ENCODE data around the gene IL16.

The IL16 gene

GRCh38 chr15:81209635-81210034 is 13.0 kb downstream of the IL16 start:
- no peak for DNase-seq

GRCh38 chr15:81211376-81211775 is 14.7 kb downstream of the IL16 start:
- no peak for DNase-seq

- DNase-seq, result no peak
These were observed 17.3 kb downstream of the IL16 start for GRCh38 chr15:81213982-81214381.

- DNase-seq, result no peak
These were observed 18.9 kb downstream of the IL16 start for GRCh38 chr15:81215531-81215930.

GRCh38 chr15:81215983-81216382 is 19.3 kb downstream of the IL16 start:
- no peak for DNase-seq

- no peak for DNase-seq
These were observed 19.7 kb downstream of the IL16 start for GRCh38 chr15:81216422-81216821.

- DNase-seq, result no peak
These were observed 24.8 kb downstream of the IL16 start for GRCh38 chr15:81221449-81221848.

- no peak for DNase-seq
These were observed 25.3 kb downstream of the IL16 start for GRCh38 chr15:81222007-81222406.

GRCh38 chr15:81223346-81223971 is 26.8 kb downstream of the IL16 start:
- no peak for DNase-seq

GRCh38 chr15:81224232-81224631 is 27.6 kb downstream of the IL16 start:
- DNase-seq, result no peak

GRCh38 chr15:81225161-81225671 is 28.5 kb downstream of the IL16 start:
- no peak for DNase-seq

GRCh38 chr15:81227716-81228115 is 31.0 kb downstream of the IL16 start:
- DNase-seq, result no peak

- DNase-seq, result no peak
These were observed 32.9 kb downstream of the IL16 start for GRCh38 chr15:81229586-81229985.

- DNase-seq, result no peak
These were observed 38.8 kb downstream of the IL16 start for GRCh38 chr15:81235276-81236123.

GRCh38 chr15:81239190-81239589 is 42.5 kb downstream of the IL16 start:
- no peak for DNase-seq

- no peak for DNase-seq
These were observed 46.1 kb downstream of the IL16 start for GRCh38 chr15:81242778-81243177.

- no peak for DNase-seq
These were observed 47.6 kb downstream of the IL16 start for GRCh38 chr15:81244306-81244705.

GRCh38 chr15:81253846-81254245 is 57.2 kb downstream of the IL16 start:
- no peak for DNase-seq

- DNase-seq, result no peak
These were observed 57.7 kb downstream of the IL16 start for GRCh38 chr15:81254277-81254915.

- no peak for DNase-seq
These were observed 58.2 kb downstream of the IL16 start for GRCh38 chr15:81254916-81255290.

- DNase-seq, result no peak
These were observed 58.8 kb downstream of the IL16 start for GRCh38 chr15:81255315-81255957.

GRCh38 chr15:81255958-81256320 is 59.3 kb downstream of the IL16 start:
- DNase-seq, result no peak

GRCh38 chr15:81256916-81257315 is 60.2 kb downstream of the IL16 start:
- DNase-seq, result no peak

Measured in NCI-H1436 treated with DMSO at 0.1 percent for 48 hours (cell line).